A673 (cell line): ENCODE data around the gene PRKCQ. TPM values are rescaled to one million over a fixed set of nuclear protein-coding genes. Genes with fewer than 3 reads are reported as not detected.

ENCODE experiments used
- BruUV-seq: library from RNA; stranded (reverse); fragments of 400-500 nt; replicated peaks from 2 replicates; lab custom pipeline; 2021; lab: Mats Ljungman, UMichigan
- CTCF ChIA-PET: fragments of 300-600 bp; sonication (Branson Sonifier 250); formaldehyde crosslinking; loops from one replicate; lab custom pipeline; 2022; ENCODE audit warnings: antibody characterized with exemption; lab: Charles Lee
- POLR2A ChIA-PET: fragments of 300-600 bp; sonication (Branson Sonifier 250); formaldehyde crosslinking; loops from one replicate; lab custom pipeline; 2022; ENCODE audit warnings: antibody characterized with exemption; ENCODE audit not compliant: low non-redundant PET; lab: Charles Lee
- DNase-seq: peaks from one replicate; pipeline ENCODE4 v3.0.0-alpha.2; 2015; ENCODE audit warnings: low spot score
- H3K27ac ChIP-seq: fragments of 200-600 bp; sonication (generic); 2 replicates; pipeline ENCODE4 v1.5.1; 2016; ENCODE audit warnings: mixed run types, low read depth, mild to moderate bottlenecking, mixed read lengths, antibody characterized with exemption, low read length; ENCODE audit not compliant: poor library complexity, severe bottlenecking
- H3K27me3 ChIP-seq: fragments of 200-600 bp; sonication (generic); replicated peaks from 2 replicates; pipeline ENCODE4 v1.6.1; 2017; ENCODE audit warnings: mixed run types, low read depth, mild to moderate bottlenecking, mixed read lengths, antibody characterized with exemption, low read length; ENCODE audit not compliant: insufficient read depth, poor library complexity
- H3K36me3 ChIP-seq: fragments of 200-600 bp; sonication (generic); 2 replicates; pipeline ENCODE4 v1.6.1; 2016; ENCODE audit warnings: mixed run types, mild to moderate bottlenecking, mixed read lengths, antibody characterized with exemption, low read length; ENCODE audit not compliant: insufficient read depth, poor library complexity, severe bottlenecking
- H3K4me1 ChIP-seq: fragments of 200-600 bp; sonication (generic); 2 replicates; pipeline ENCODE4 v1.6.1; 2017; ENCODE audit warnings: mixed run types, mild to moderate bottlenecking, mixed read lengths, antibody characterized with exemption, low read length; ENCODE audit not compliant: insufficient read depth, poor library complexity, severe bottlenecking
- H3K4me3 ChIP-seq: fragments of 200-600 bp; sonication (generic); 2 replicates; pipeline ENCODE4 v1.5.1; 2016; ENCODE audit warnings: low read depth, mixed run types, mild to moderate bottlenecking, mixed read lengths, low read length; ENCODE audit not compliant: poor library complexity, severe bottlenecking
- H3K9me3 ChIP-seq: fragments of 200-600 bp; sonication (generic); 2 replicates; pipeline ENCODE4 v1.6.1; 2016; ENCODE audit warnings: mixed run types, low read depth, mild to moderate bottlenecking, mixed read lengths, antibody characterized with exemption, low read length; ENCODE audit not compliant: poor library complexity, severe bottlenecking
- EZH2 ChIP-seq: fragments of 200-600 bp; sonication (generic); IDR thresholded peaks from 2 replicates; pipeline ENCODE4 v1.6.1; 2017; ENCODE audit warnings: borderline replicate concordance, low read depth, mild to moderate bottlenecking, mixed read lengths, antibody characterized with exemption, low read length; ENCODE audit not compliant: poor library complexity, severe bottlenecking
- intact Hi-C: fragments of 100-400 bp; cut with micrococcal nuclease; formaldehyde crosslinking; loops from one replicate; pipeline ENCODE4 v1.10.0; 2022; ENCODE audit not compliant: unreplicated experiment
- total RNA-seq: library from RNA; stranded (reverse); gene quantifications from 2 replicates; pipeline ENCODE4 v1.2.3, GENCODE V29; 2021
- TF ChIP-seq, protein P1 (sequence below): fragments of 300-800, 200-600 bp; sonication (generic); conservative IDR thresholded peaks from 2 replicates; pipeline ENCODE4 v1.5.1; 2017; ENCODE audit warnings: low read depth, mild to moderate bottlenecking, antibody characterized with exemption, low read length, moderate library complexity, mixed read lengths

The PRKCQ gene
- total RNA-seq, 1 experiment from 2014 or later, result not detected

DNA sequence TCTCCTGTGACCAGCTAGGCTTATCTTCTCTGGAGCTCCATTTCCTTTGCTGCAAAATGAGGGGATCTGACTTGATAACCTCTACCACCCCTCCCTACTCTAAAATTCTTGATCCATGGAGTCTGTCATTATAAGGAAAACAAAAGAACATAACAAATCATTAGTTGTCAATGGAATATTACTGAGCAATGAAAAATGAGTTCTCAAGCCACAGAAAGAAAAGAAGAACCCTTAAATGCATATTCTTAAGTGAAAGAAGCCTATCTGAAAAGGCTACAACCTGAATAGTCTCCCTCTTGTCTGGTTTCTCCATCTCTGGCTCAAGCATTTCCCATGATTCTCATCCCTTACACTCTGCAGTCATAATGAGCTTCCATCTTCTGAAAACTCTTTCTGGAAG lies 110.4 kb downstream of the PRKCQ start:
- no peaks in the 10 kb centered on the region for H3K9me3 ChIP-seq
- BruUV-seq, result no TSS peak
- no peak for DNase-seq
- intact Hi-C loops, result no loop called here
- H3K36me3 ChIP-seq, result no peaks in the 10 kb centered on the region
- CTCF ChIA-PET, result no interaction called here
- peaks cover 89% of the 10 kb centered on the region for H3K27me3 ChIP-seq
- no peak overlapping the region for H3K27ac ChIP-seq
- POLR2A ChIA-PET, result no interaction called here
- no peak for TF ChIP-seq EZH2
- TF ChIP-seq, protein P1, sequence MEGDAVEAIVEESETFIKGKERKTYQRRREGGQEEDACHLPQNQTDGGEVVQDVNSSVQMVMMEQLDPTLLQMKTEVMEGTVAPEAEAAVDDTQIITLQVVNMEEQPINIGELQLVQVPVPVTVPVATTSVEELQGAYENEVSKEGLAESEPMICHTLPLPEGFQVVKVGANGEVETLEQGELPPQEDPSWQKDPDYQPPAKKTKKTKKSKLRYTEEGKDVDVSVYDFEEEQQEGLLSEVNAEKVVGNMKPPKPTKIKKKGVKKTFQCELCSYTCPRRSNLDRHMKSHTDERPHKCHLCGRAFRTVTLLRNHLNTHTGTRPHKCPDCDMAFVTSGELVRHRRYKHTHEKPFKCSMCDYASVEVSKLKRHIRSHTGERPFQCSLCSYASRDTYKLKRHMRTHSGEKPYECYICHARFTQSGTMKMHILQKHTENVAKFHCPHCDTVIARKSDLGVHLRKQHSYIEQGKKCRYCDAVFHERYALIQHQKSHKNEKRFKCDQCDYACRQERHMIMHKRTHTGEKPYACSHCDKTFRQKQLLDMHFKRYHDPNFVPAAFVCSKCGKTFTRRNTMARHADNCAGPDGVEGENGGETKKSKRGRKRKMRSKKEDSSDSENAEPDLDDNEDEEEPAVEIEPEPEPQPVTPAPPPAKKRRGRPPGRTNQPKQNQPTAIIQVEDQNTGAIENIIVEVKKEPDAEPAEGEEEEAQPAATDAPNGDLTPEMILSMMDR, result no peak
- H3K4me1 ChIP-seq, result no peaks in the 10 kb centered on the region
- H3K4me3 ChIP-seq, result no peak overlapping the region

DNA sequence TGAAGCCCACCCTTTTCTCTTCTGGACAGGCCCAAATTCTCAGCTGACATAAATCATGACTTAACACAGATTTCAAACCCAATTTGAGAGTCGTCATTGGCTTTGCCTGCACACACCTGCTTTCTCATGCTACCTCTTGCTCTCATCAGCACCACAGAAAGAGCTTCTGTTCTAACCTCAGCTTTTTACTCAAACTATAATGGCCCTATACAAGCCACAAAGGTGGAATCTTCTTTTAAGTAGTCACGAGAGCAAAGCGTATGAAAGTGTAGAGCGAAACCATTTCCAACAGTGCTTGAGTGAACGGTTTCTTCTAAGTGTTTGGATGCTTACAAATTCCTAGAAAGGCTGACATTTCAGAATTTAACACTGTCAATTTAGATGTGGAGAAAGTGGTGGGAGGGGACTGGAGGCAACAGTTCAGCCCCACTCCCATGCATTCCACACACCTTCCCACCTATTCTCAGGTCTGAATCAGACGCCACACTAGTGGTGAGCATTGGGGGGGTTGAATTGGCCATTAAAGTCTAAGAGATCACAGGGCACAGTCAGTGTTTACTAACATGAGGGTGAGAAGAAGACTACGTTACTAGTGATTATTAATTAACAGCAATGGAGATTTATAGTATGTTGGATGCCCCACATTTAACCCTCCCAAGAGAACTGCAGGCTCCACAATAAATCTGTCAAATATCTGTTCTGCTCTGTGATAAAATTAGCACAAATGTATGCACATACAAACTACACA lies 114.0 kb downstream of the PRKCQ start:
- Histone ChIP-seq H3K27me3 (peaks cover 89% of the 10 kb centered on the region), H3K9me3 (no peaks in the 10 kb centered on the region), H3K27ac (no peak overlapping the region), H3K4me3 (no peak overlapping the region), H3K36me3 (no peaks in the 10 kb centered on the region), H3K4me1 (no peaks in the 10 kb centered on the region)
- no TSS peak for BruUV-seq
- CTCF ChIA-PET, result no interaction called here
- POLR2A ChIA-PET, result interaction anchor here (0.7 kb wide), 1 partner anchor 332 kb away, joined by 3 read pairs; no protein-coding TSS in a partner anchor
- TF ChIP-seq, protein P1, result no peak
- TF ChIP-seq EZH2, result no peak
- intact Hi-C loops, result no loop called here
- no peak for DNase-seq

DNA sequence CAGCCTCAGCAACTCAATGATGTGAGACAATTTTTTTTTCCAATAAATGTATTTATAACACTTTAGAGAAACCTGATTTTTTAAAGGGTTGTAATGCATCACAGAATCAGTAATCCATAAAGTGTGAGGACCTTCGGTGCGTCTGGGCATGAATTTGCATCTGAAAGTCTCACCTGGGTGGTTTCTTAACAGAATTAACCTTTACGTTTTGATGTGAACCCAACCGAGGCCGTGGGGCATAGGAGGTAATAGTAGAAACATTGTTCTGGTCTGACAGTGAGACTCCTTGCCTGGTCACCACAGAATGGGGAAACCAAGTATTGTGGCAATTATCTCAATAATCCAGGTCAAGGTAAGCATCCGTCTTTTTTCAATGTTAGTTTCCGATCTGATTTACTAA lies 114.6 kb downstream of the PRKCQ start:
- H3K9me3 ChIP-seq, result no peaks in the 10 kb centered on the region
- peaks cover 89% of the 10 kb centered on the region for H3K27me3 ChIP-seq
- intact Hi-C loops, result no loop called here
- POLR2A ChIA-PET, result no interaction called here
- H3K36me3 ChIP-seq, result no peaks in the 10 kb centered on the region
- no peak for DNase-seq
- TF ChIP-seq, protein P1, result no peak
- no peak for TF ChIP-seq EZH2
- H3K27ac ChIP-seq, result no peak overlapping the region
- CTCF ChIA-PET, result no interaction called here
- BruUV-seq, result no TSS peak
- H3K4me3 ChIP-seq, result no peak overlapping the region
- H3K4me1 ChIP-seq, result no peaks in the 10 kb centered on the region
